ENCODE data around the gene IRF2. TPM values are rescaled to one million over a fixed set of nuclear protein-coding genes. Genes with fewer than 3 reads are reported as not detected.

The IRF2 gene
- total and polyA plus RNA-seq, 2 donors (not counting 1 experiment from before 2014, with no cell fraction given) = 67.8 to 68.2 TPM

GRCh38 chr4:184397516-184398163, 76.7 kb downstream of the IRF2 start:
- CTCF ChIA-PET = no interaction called here
- no peak overlapping the region for H3K9ac ChIP-seq (ENCODE audit: low read length)
- H3K79me2 ChIP-seq (ENCODE audit: control insufficient read depth, insufficient read depth, low read length) = peaks cover 73% of the 10 kb centered on the region
- peaks cover 27 to 35% of the 10 kb centered on the region in 2 donors for H3K4me1 ChIP-seq (ENCODE audit: control insufficient read depth in 2 of 2, insufficient read depth in 2 of 2, low read length in 2 of 2)
- Mint-ChIP-seq H3K27me3 (no peaks in the 10 kb centered on the region), H3K9me3 (ENCODE audit: insufficient read depth) (no peaks in the 10 kb centered on the region), H3K27ac (no peak overlapping the region), H3K4me1 (peaks cover 44% of the 10 kb centered on the region), H3K4me3 (no peak overlapping the region)
- H2AFZ ChIP-seq (ENCODE audit: insufficient read depth, low read depth, low read length, poor library complexity, severe bottlenecking) = no peak overlapping the region
- DNase-seq = no peak
- H3K4me3 ChIP-seq (ENCODE audit: control extremely low read depth in 1 of 5, extremely low read depth in 1 of 5, insufficient read depth in 1 of 5, low read depth in 2 of 5, low read length in 4 of 5) = no peak overlapping the region
- H3K4me2 ChIP-seq (replicated peaks; ENCODE audit: low read depth, low read length, poor library complexity, severe bottlenecking) = no peak overlapping the region
- peaks cover 0 to 4% (median 0%) of the 10 kb centered on the region in 3 donors for H3K9me3 ChIP-seq (ENCODE audit: control extremely low read depth in 1 of 3, control insufficient read depth in 2 of 3, insufficient read depth in 1 of 3, low read length in 2 of 3)
- no peaks in the 10 kb centered on the region for H3K27me3 ChIP-seq (replicated peaks in 1 of 4; ENCODE audit: control extremely low read depth in 1 of 4, control insufficient read depth in 3 of 4, insufficient read depth in 4 of 4, low read length in 3 of 4)
- peaks cover 28% of the 10 kb centered on the region for H4K20me1 ChIP-seq (ENCODE audit: control insufficient read depth, insufficient read depth, low read length, poor library complexity, severe bottlenecking)
- H3K36me3 ChIP-seq (replicated peaks in 1 of 2; ENCODE audit: control extremely low read depth in 1 of 2, control insufficient read depth in 1 of 2, extremely low read depth in 1 of 2, insufficient read depth in 2 of 2, low read length in 1 of 2) = peaks cover 16 to 78% of the 10 kb centered on the region in 2 experiments
- POLR2A ChIA-PET = interaction anchor here (0.7 to 1.1 kb wide), 3 partner anchors 50 to 894 kb away, joined by 3 read pairs; no protein-coding TSS in a partner anchor
- no peak for TF ChIP-seq EZH2 (IDR thresholded peaks at IDR 0.05; ENCODE audit: borderline replicate concordance, insufficient read depth, low read depth, low read length, poor library complexity, severe bottlenecking)
- TF ChIP-seq, protein P1, sequence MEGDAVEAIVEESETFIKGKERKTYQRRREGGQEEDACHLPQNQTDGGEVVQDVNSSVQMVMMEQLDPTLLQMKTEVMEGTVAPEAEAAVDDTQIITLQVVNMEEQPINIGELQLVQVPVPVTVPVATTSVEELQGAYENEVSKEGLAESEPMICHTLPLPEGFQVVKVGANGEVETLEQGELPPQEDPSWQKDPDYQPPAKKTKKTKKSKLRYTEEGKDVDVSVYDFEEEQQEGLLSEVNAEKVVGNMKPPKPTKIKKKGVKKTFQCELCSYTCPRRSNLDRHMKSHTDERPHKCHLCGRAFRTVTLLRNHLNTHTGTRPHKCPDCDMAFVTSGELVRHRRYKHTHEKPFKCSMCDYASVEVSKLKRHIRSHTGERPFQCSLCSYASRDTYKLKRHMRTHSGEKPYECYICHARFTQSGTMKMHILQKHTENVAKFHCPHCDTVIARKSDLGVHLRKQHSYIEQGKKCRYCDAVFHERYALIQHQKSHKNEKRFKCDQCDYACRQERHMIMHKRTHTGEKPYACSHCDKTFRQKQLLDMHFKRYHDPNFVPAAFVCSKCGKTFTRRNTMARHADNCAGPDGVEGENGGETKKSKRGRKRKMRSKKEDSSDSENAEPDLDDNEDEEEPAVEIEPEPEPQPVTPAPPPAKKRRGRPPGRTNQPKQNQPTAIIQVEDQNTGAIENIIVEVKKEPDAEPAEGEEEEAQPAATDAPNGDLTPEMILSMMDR (IDR thresholded peaks at IDR 0.05) = no peak
- no peak for ATAC-seq (ENCODE audit: low read depth)
- intact Hi-C loops (cut with micrococcal nuclease) = loop anchor here (2.0 kb wide), 1 partner anchor 77 kb away; the partner anchor contains the start of gene IRF2
- WGBS (ENCODE audit: insufficient coverage) = 92% methylated on average over 4 of the region's 6 CpGs
- no peak overlapping the region for H3K27ac ChIP-seq (ENCODE audit: low read length in 2 of 2)
